Fibroblast of mammary gland (primary cell): ENCODE results near the gene DAAM2.

ENCODE experiments used
- DNase-seq: peaks from one replicate; pipeline ENCODE4 v3.0.0-alpha.2; 2010; ENCODE audit warnings: low read depth
- H3K4me3 ChIP-seq: 2 replicates; pipeline ENCODE4 v1.5.1; 2011; ENCODE audit warnings: low read depth, mild to moderate bottlenecking, low read length, moderate library complexity; ENCODE audit not compliant: control insufficient read depth
- TF ChIP-seq, protein P1 (sequence below): conservative IDR thresholded peaks from 2 replicates; pipeline ENCODE4 v1.5.1; 2011; ENCODE audit warnings: low read depth, low read length, inconsistent platforms; ENCODE audit not compliant: control insufficient read depth, insufficient read depth

Gene DAAM2

DNA sequence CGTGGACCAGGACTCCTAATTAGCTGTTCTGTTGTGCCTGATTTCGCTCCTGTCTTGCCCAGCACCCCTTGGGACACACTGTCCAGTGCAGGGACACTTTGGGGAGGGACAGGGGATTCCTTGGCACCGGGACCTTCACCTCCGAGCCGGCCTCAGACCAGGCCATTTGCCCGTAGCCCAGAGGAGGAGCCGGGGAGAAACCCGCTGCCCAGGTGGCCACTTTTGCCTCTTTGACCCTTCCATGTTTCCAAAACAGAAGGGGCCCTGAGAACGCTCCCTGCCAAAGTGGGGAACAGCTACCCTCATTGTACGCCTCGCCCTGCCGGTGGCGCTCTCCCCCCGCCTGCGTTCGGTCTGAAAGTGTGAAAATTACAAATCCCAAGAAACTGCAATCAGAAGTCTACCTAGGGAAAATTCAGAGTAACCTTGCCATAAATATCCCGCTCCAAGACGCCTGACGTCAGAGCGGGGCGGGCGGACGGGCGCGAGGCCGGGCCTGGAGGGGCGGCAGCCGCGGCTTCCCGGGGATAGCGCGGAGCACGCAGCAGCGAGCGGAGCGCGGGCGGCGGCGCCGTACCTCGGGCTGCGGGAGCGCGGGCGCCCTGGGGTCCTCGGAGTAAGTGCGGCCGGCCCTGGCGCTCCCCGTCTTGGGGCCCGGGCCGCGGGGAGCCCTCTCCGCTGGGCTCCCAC, at the start of gene DAAM2:
Gene DAAM2 (plus strand): TSS at position 527 of the 690 bp plus-strand sequence. CDS start 63,927 bp downstream, outside the sequence.
- TF ChIP-seq, protein P1, sequence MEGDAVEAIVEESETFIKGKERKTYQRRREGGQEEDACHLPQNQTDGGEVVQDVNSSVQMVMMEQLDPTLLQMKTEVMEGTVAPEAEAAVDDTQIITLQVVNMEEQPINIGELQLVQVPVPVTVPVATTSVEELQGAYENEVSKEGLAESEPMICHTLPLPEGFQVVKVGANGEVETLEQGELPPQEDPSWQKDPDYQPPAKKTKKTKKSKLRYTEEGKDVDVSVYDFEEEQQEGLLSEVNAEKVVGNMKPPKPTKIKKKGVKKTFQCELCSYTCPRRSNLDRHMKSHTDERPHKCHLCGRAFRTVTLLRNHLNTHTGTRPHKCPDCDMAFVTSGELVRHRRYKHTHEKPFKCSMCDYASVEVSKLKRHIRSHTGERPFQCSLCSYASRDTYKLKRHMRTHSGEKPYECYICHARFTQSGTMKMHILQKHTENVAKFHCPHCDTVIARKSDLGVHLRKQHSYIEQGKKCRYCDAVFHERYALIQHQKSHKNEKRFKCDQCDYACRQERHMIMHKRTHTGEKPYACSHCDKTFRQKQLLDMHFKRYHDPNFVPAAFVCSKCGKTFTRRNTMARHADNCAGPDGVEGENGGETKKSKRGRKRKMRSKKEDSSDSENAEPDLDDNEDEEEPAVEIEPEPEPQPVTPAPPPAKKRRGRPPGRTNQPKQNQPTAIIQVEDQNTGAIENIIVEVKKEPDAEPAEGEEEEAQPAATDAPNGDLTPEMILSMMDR: peak; percentile 9
- peak within 1 kb of the TSS; percentile 57 for H3K4me3 ChIP-seq
- peak; percentile 29 for DNase-seq

DNA sequence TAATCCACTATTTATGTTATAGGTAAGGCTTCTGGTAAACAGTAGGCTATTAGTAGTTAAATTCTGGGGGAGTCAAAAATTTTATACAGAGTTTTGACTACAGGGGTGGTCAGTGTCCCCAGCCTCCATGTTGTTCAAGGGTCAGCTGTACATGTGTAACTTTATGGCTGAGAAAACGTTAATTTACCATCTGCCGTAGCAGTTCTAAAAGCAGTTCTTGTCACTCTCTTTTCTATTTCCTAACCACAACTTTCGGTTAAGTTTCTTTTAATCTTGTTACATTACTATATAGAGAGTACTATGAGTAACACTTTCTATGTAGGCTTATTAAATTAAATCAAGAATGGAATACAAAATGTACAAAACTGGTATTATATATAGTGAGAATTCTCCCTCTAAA, 45.4 kb upstream of the DAAM2 start:
- TF ChIP-seq, protein P1: no peak
- no peak for DNase-seq
- H3K4me3 ChIP-seq: no peak overlapping the region

DNA sequence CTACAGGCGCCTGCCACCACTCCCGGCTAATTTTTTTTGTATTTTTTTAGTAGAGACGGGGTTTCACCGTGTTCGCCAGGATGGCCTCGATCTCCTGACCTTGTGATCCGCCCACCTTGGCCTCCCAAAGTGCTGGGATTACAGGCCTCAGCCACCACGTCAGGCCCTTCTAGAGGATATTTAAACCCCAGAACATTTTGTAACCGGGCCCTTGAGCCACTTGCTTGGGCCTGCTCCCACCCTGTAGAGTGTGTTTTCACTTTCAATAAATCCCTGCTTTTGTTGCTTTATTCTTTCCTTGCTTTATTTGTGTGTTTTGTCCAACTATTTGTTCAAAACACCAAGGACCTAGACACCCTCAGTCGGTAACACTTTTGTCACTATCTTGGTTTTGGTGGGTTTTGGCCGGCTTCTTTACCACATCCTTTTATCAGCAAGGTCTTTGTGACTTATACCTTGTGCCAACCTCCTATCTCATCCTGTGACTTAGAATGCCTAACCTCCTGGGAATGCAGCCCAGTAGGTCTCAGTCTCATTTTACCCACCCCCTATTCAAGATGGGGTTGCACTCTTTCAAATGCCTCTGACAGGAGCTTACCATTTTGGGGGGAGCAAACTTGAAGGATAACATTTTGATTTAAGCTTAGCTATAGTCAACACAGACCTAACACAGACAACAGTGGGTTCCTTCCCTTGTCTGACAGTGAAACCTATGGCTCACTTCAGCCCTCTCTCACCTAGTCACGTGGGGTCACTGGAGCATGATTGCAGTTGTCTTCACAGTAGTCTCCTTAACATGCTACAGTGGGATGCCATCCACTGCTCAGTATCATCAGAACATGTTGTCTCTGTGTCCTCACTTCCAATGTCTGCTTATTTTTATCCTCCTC, 39.1 kb upstream of the DAAM2 start:
- no peak overlapping the region for H3K4me3 ChIP-seq
- TF ChIP-seq, protein P1: no peak
- no peak for DNase-seq

DNA sequence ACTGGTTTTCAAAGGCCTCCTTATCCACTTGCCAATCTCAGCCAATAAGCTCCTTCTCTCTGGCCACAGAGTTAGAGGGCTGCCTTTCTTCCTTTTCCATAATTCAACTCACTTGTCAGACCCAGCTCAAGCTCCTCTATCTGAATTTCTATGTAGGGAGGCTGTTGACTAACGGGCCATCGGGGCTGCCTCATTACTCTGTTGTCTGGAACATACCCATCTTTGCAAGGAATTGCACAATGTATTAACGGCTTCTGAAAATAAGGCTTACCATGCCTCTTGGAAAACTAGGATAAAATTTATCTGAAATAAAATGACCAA, 38.5 kb upstream of the DAAM2 start:
- TF ChIP-seq, protein P1: no peak
- no peak overlapping the region for H3K4me3 ChIP-seq
- peak; percentile 25 for DNase-seq

DNA sequence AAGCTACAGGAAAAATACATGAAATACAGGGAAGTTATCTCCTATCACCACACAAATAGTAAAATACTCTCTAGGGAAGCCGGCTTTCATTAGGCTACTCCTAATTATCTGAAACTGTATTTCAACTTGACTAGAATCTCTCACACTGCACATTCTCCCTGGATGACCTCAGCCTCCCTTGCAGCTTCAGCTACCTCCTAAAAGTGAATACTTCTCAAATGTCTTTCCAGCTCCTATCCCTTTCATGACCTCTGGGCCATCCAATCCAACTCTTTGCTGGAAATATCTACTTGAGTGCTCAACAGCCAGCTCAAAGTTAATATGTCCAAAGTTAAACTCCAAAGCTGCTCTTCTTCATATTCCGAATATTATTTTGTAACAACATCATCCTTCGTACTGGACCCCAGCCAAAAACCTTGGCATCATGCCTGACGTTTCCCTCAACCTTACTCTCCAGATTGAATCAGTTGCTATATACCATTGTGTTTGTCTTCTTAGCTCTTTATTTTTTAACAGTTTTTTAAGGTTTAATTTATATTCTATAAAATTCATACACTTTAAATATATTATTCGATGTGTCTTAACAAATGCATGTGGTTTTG, 37.6 kb upstream of the DAAM2 start:
- DNase-seq: no peak
- no peak overlapping the region for H3K4me3 ChIP-seq
- TF ChIP-seq, protein P1: no peak

DNA sequence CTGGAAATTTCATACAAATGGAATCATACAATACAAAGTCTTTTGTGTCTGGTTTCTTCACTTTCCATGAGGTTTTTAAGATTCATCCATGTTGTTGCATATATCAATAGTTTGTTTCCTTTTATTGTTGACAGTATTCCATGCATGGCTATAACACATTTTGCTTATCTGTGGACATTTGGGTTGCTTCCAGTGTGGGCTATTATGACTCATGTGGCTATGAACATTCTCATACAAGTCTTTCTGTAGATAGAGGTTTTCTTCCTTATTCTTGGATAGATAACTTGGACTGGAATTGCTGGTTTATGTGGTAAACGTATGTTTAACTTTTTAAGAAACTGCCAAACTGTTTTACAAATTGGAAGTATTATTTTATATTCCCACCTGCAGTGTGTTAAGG, 36.9 kb upstream of the DAAM2 start:
- no peak overlapping the region for H3K4me3 ChIP-seq
- TF ChIP-seq, protein P1: no peak
- peak; percentile 35 for DNase-seq
